GM21619 (cell line): Measurements from ENCODE around the gene ARRDC5.
"Not testable (repeated sequence)": the region's sequence is repeated elsewhere in the genome, so short reads cannot be mapped to it uniquely, and the experiment has no call there.

ENCODE experiments used
- ATAC-seq: cut with Tn5 transposase; IDR thresholded peaks from one replicate; pipeline ENCODE4 v1.9.1; 2021; ENCODE audit not compliant: unreplicated experiment

The ARRDC5 gene

DNA sequence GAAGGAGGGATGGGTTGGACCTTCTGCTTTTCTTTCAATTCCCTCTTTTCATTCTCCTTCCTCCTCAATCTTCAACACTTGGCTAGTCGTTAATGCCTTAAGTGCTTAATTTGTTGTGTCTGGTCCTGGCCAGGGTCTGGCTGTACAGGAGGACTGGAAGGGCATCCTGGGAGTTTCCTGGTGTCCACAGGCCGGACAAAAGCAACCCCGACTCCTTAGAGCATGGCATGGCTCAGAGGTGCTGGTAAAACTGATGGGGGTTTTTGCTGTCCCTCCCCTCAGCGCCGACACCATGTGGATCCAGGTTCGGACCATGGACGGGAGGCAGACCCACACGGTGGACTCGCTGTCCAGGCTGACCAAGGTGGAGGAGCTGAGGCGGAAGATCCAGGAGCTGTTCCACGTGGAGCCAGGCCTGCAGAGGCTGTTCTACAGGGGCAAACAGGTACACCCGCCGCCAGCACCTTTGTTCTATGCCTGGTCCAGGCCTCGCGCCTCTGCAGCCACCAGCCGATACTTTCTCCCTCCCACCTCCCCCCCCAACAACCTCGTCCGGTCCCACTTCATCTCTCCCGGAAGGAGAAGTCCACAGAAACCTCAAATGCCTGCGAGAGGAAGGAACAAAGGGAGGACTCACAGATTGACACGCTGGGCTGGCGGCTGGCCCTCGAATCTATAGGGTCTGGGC, 8.0 kb upstream of the ARRDC5 start:
- no peak for ATAC-seq

DNA sequence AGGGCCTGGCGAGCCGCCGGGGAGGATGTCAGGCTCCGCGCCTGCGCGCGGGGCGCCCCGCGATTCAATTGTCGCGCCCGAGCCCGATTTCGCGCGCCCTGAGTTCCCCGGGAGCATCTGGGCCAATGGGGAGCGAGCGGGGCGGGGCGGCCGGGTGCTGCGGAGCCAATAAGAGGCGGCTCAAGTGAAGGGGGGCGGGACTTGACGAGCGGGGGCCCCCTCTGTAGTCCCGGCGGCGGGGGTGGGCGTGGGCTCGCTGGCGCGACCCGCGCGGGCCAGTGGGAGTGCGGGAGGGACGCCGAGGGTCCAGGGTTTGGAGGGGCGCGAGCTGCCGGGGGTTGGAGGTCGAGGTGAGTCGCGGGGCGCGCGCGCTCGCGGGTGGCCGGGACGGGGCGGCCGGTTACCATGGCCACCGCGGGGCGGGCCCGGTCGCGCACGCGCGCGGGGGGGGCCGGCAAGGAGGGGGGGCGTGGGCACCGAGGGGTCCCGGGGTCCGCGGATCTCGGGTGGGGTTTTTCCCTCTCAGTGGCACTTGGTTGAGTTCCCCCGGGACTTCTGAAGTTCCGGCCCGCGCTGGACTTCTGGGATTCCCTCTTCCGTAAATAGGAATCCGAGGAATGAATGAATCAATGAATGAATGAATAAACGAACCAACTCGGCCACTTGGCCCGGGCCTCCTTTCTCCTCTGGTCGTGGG, 7.3 kb upstream of the ARRDC5 start:
- ATAC-seq = peak; percentile 63

DNA sequence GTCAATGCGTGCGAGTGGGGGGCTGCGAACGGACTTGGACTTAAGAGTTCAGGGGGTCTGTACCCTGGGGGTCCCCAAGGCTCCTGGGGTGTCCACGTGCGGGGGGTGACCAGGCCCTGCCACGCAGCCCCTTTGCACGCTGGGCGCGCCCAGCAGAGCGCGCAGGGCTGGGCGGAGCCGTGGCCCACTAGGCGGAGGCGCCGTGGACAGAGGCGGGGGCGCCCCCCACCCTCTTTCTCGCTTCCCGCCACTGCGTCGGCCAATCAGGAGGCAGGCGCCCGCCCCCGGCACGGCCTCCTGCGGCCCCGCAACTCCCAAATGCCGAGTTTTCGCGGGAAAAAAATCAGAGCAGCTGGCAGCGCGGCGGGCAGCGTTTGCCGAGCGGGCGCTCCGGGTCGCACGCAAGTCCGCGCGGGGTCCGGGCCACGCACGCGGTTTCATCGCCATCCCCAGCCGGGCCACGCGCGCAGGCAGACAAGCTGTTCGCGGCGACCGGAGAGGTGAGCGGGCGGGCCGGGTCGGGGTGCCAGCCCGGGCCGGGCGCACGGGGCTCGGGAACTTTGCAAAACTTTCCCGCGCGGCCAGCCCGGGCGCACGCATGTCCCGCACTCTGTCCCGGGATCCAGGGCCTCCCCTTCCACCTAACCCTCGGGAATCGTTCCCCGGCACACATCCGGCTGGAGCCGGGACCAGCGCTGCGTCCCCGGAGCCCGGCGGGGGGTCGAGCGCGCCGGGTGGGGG, 6.6 kb upstream of the ARRDC5 start, which contains the start of gene UHRF1:
Gene UHRF1, plus strand, starts transcription at position 346 of the 741 bp plus-strand sequence. CDS start 1,385 bp downstream, outside the sequence.
- ATAC-seq = no peak

DNA sequence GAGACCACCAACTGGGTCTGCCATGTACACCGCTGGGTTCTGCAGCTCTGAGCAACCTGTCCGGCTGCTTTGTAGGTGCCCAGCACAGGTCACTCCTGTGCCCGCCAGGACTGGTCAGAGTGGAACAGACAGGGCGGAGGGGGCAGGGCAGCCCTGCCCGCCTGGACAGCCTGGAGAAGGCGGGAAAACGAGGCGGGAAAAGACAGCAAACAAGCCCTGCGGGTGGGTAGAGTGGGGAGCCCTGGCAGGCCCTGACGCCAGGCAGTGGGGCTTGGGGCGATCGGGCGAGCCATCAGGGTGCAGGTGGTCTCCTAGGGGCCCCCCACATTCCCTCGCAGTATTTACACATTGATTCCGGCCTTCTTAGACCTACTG, 6.1 kb upstream of the ARRDC5 start:
- no peak for ATAC-seq

DNA sequence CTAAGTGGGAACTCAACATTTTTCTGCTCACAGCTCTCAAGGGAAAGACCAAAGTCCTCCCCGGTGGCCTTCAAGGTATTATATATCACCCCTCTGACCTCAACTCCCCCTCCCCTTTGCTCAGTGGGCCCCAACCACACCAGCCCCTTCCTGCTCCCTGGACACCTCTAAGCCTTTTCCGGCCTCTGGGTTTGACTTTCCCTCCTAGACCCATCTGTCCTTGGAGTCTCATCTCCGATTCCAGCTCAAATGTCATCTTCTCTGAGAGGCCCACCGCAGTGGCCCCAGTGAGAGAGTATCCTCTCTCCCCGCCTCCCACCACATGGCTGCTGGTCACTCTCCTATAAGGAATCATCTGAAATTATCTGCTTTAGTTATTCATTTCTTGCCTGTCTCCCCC, 5.7 kb upstream of the ARRDC5 start:
- ATAC-seq = no peak

DNA sequence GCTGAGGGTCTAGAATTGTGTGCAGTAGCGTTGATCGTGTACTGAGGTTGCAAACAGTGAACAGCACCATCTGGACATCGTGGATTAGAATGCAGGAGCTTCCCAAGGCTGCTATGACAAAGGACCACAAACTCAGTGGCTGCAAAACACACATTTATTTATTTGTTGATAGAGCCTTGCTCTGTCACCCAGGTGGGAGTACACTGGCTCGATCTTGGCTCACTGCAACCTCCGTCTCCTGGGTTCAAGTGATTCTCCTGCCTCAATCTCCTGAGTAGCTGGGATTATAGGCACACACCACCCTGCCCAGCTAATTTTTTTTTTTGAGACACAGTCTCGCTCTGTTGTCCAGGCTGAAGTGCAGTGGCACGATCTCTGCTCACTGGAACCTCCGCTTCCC, 4.3 kb upstream of the ARRDC5 start:
- ATAC-seq = no peak

DNA sequence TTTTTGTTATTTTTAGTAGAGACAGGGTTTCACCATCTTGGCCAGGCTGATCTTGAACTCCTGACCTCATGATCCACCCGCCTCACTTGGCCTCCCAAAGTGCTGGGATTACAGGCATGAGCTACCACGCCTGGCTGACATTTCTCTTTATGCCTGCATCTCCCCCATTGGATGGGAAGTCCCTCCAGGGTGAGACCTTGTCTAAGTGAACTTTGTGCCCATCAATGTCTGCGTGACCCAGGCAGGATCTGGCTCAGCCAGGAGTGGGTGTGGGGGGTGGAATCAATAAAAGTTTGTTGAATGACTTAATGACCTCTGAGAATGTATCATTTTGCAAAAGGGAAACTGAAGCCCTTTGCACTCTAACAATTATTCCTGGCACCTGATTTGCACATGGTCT, 1.8 kb upstream of the ARRDC5 start:
- no peak for ATAC-seq

DNA sequence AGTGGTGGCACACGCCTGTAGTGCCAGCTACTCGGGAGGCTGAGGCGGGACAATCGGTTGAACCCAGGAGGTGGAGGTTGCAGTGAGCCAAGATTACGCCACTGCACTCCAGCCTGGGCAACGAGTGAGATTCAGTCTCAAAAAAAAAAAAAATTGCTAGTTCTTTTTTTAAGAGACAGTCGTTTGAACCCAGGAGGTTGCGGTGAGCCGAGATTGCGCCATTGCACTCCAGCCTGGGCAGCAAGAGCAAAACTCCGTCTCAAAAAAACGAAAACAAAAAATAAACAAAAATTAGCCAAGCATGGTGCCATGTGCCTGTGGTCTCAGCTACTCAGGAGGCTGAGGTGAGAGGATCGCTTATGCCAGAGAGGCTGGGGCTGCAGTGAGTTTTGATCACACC, 1.8 kb downstream of the ARRDC5 start:
- not testable (repeated sequence) for ATAC-seq

DNA sequence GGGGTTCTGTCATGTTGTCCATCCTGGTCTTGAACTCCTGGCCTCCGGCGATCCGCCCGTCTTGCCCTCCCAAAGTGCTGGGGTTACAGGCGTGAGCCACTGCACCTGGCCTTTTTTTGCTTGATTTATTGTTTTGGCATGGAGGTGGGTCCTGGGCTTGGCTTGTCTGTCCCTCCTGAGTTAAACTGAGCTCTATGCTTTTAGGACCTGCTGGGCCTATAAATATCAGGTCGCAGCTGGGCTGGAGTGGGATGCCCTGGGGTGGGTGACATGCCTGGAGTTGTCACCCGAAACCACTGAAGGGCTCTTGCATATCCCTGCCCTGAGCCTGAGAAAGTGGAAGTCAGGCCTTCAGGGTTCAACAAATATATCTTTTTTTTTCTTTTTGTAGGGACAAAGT, 5.5 kb downstream of the ARRDC5 start:
- no peak for ATAC-seq

DNA sequence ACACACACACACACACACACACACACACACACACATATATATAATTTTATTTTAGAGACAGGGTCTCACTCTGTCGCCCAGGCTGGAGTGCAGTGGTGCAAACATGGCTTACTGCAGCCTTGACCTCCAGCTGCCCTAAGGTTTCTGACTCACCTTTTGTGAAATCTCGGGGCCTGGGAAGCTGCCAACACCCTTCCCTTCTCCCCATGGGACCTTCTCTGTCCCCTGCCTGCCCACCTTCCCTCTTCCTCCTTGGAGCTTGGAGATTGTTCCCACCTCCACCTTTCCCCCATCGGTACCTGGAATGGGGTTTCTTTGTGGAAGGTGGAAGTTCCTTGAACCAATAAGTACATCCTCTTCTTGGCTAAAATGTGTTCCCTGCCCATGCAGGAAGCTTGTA, 6.3 kb downstream of the ARRDC5 start:
- no peak for ATAC-seq

DNA sequence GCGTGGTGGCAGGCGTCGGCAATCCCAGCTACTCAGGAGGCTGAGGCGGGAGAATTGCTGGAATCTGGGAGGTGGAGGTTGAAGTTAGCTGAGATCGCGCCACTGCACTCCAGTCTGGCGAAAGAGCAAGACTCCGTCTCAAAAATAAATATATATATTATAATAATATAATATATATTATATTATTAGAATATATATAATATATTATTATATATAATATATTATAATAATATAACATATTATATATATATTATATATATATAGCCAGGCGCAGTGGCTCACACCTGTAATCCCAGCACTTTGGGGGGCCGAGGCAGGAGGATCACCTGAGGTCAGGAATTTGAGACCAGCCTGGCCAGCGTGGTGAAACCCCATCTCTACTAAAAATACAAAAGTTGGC, 9.7 kb downstream of the ARRDC5 start:
- ATAC-seq = not testable (repeated sequence)

DNA sequence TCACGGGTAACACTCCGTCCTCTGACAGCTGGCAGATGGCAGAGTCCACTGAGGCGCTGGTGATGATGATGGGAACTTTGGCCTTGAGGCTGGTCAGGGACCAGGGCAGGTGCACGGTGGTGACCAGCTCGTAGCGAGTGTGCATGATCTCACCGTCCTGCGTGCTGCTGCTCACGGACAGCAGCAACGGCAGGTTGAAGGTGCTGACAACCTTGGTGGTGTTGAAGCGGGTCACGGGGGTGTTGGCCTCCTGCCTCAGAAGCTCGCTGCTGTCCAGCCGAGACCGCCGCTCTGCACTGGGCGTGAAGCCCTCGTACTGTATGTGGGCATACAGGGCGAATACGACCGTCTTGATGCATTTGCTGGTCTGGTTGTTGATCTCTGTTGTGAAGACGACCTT, 11.6 kb downstream of the ARRDC5 start:
- no peak for ATAC-seq

DNA sequence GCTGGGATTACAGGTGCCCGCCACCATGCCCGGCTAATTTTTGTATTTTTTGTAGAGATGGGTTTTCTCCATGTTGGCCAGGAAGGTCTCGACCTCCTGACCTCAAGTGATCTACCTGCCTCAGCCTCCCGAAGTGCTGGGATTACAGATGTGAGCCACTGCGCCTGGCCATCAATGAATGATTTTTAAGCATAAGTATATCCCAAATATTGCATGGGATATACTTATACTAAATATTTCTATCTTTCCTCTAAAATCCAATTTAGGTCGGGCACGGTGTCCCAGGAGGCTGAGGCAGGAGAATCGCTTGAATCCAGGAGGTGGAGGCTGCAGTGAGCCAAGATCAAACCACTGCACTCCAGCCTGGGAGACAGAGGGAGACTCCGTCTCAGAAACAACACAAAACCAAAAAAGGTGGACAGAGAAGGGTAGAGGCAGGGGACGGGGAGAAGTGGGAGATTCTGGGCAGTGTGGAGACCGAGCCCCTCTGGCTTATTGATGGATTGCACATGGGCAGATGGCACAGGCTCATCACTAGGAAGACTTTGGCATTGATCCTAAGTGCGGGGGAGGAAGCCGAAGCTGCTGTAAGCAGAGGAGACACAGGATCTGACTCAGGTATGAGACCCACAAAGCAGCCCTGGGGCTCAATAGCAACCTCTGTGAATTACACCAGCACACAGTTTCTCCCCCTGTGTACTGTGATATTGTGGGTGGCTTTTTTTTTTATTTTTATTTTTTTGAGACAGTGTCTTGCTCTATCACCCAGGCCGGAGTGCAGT, 13.5 kb downstream of the ARRDC5 start:
- no peak for ATAC-seq

DNA sequence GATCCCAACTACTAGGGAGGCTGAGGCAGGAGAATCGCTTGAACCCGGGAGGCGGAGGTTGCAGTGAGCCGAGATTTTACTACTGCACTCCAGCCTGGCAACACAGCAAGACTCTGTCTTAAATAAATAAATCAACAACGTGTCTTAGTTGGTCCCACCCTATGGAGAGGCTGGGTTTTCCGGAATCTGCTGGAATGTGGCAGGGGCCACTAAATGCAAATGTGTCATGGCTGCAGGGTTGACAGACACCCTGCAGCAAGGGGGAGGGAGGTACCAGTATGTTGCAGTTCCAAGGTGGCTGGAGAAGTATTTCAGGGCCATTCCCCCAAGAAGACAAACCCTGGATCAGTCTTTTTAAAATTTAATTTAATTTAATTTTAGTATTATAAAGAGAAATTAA, 14.9 kb downstream of the ARRDC5 start:
- ATAC-seq = not testable (repeated sequence)

DNA sequence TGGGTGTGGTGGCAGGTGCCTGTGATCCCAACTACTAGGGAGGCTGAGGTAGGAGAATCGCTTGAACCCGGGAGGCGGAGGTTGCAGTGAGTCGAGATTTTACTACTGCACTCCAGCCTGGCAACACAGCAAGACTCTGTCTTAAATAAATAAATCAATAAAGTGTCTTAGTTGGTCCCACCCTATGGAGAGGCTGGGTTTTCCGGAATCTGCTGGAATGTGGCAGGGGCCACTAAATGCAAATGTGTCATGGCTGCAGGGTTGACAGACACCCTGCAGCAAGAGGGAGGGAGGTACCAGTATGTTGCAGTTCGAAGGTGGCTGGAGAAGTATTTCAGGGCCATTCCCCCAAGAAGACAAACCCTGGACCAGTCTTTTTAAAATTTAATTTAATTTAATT, 17.7 kb downstream of the ARRDC5 start:
- ATAC-seq = not testable (repeated sequence)

DNA sequence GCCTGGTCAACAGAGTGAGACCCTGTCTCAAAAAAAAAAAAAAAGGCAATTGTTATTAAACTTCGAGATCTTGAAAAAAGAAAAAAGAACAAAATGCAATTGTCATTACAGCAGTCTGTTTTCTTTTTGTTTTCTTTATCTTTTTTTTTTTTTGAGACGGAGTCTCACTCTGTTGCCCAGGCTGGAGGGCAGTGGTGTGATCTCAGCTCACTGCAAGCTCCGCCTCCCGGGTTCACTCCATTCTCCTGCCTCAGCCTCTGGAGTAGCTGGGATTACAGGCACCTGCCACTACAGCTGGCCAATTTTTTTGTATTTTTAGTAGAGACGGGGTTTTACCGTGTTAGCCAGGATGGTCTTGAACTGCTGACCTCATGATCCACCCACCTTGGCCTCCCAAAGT, 19.8 kb downstream of the ARRDC5 start:
- not testable (repeated sequence) for ATAC-seq

DNA sequence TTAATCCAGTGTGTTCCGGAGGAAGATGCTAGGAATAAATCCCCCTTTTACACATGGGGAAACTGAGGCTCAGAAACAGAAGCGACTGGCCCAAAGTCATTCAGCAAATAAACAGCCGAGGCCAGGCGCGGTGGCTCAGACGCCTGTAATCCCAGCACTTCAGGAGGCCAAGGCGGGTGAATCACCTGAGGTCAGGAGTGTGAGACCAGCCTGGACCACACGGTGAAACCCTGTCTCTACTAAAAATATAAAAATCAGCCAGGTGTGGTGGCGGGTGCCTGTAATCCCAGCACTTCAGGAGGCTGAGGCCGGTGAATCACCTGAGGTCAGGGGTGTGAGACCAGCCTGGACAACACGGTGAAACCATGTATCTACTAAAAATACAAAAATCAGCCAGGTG, 23.7 kb downstream of the ARRDC5 start:
- no peak for ATAC-seq

DNA sequence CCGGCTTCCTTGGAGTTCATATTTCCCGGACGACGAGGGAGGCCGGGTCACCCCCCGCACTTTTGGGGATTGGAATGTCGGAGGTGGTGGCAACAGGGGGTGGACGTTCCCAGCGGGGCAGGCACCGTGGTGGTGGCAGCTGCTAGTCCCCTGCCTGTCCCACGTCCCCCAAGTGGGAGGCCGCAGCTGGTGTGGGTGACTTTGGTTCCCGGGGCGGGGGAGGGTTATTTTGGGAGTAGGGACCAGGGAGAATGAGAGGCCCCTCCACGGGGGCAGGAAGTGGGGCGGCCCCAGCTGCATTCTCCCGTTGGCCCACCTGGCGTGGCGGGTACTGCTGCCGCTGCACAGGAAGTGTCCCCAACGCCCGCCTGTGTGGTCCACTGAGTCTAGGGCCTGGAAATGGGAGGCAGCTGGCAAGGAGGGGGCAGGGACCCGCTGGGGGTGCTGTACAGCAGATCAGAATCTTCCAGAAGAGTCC, 24.2 kb downstream of the ARRDC5 start:
- no peak for ATAC-seq

DNA sequence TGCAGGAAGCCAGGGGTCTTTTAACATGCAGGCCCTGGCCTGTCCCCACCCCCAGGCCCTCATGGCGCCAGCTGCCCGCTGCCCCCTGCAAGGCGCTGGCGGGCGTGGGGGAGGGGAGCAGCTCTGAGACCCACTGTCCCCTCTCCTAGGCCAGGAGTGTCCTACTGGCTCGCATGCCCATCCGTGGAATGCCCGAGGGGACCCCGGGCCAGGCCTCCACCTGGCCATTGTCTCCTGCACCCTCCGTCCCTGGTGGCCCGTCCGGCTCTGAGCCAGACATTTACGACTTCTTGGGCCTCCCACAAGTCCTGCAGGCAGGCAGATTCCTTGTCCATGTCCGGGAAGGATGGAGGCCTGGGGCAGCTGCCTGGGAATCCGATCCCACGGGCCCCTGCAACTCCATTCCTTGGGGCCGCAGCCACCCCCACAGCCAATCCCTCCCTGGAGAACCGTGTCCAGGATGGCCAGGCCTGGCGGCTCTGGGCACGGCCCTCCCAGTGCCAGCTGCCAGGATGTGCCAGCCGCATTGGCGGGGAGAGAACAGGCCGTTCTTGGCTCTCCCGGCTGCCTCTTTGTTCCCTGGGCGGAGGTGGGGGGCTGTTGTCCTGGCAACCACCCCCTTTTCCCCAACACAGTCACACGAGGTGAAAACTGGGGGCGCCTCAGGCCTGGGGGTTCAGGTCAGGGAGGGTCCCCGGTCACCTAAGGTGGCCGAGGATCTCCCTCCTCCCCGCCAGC, 24.8 kb downstream of the ARRDC5 start:
- no peak for ATAC-seq

DNA sequence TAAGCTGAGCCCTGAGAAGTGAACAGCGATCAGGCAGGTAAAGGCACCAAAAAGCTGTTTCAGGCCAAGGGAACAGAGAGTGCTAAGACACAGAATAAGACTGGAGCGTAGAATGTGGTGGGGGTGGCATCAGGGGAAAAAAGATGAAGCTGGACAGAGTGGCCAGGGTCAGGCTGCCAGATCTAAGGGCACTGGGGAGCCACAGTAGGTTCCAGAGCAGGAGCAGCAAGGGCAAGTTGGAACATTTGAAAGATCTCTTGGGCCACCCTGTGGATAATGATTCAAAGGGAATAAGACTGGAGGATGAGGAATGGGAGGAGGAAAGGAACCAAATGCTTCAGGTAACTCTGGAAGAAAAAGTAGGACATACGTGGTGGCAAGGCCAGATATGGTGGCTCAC, 28.8 kb downstream of the ARRDC5 start:
- no peak for ATAC-seq
